ENCODE results near the gene CCR8. TPM values are rescaled to one million over a fixed set of nuclear protein-coding genes. Genes with fewer than 3 reads are reported as not detected.

The CCR8 gene
- under 1 TPM in 1 of 4 donors, not detected in 3; 0.22 TPM for total RNA-seq

- no peaks in the 10 kb centered on the region for H3K36me3 ChIP-seq
- DNase-seq: no peak
- 80% methylated on average over 1 of the region's 1 CpG; no CpG with 5 or more reads in 1 of the 2 donors for WGBS, 2 donors
- H3K4me1 ChIP-seq: no peaks in the 10 kb centered on the region
- no peak within 1 kb of the TSS for H3K4me3 ChIP-seq
- TF ChIP-seq CTCF (IDR thresholded peaks at IDR 0.05) (no peak), POLR2A (IDR thresholded peaks at IDR 0.05) (no peak)
- no peak within 1 kb of the TSS for H3K27ac ChIP-seq
- no peaks in the 10 kb centered on the region for H3K27me3 ChIP-seq
- H3K9me3 ChIP-seq: no peaks in the 10 kb centered on the region
- intact Hi-C loops (cut with DNase I): no loop called here
Measured at GRCh38 chr3:39329493-39329892, at the start of gene CCR8. TSS of gene CCR8 (plus strand) at chr3:39329709. CDS start at chr3:39332332, 2,623 bp downstream.

- Histone ChIP-seq H3K36me3 (no peaks in the 10 kb centered on the region), H3K4me1 (peaks cover 0 to 4% (median 0%) of the 10 kb centered on the region in 3 donors), H3K27me3 (no peaks in the 10 kb centered on the region), H3K27ac (no peak within 1 kb of the TSS), H3K9me3 (no peaks in the 10 kb centered on the region), H3K4me3 (no peak within 1 kb of the TSS)
- 32 to 45% methylated on average over 4 of the region's 5 CpGs for WGBS, 2 donors
- intact Hi-C loops (cut with DNase I): loop anchor here (10.0 kb wide), 1 partner anchor 175 kb away; the partner anchor contains the start of genes GORASP1 and TTC21A
- TF ChIP-seq CTCF (IDR thresholded peaks at IDR 0.05) (no peak), POLR2A (IDR thresholded peaks at IDR 0.05) (no peak)
- no peak for DNase-seq
Measured at GRCh38 chr3:39279745-39280517, 49.6 kb upstream of the CCR8 start, which contains the start of gene CX3CR1. TSS of gene CX3CR1 (minus strand) at chr3:39280036. CDS start at chr3:39266509, 13,527 bp downstream.

GRCh38 chr3:39280571-39280970, 48.9 kb upstream of the CCR8 start:
- no peak overlapping the region for H3K27ac ChIP-seq
- H3K4me1 ChIP-seq: peaks cover 0 to 4% (median 0%) of the 10 kb centered on the region in 3 donors
- H3K9me3 ChIP-seq: no peaks in the 10 kb centered on the region
- no peak for TF ChIP-seq POLR2A (IDR thresholded peaks at IDR 0.05)
- no peaks in the 10 kb centered on the region for H3K36me3 ChIP-seq
- no peaks in the 10 kb centered on the region for H3K27me3 ChIP-seq
- no peak for DNase-seq
- H3K4me3 ChIP-seq: no peak overlapping the region
- intact Hi-C loops (cut with DNase I): loop anchor here (10.0 kb wide), 1 partner anchor 176 kb away; the partner anchor contains the start of genes GORASP1 and TTC21A
- WGBS, 2 donors: 91 to 96% methylated on average over 5 of the region's 5 CpGs

- no peaks in the 10 kb centered on the region for H3K9me3 ChIP-seq
- no peak overlapping the region for H3K4me3 ChIP-seq
- no peaks in the 10 kb centered on the region for H3K27me3 ChIP-seq
- DNase-seq: no peak
- H3K27ac ChIP-seq: no peak overlapping the region
- WGBS, 2 donors: 39 to 59% methylated on average over 9 of the region's 9 CpGs
- TF ChIP-seq CTCF (IDR thresholded peaks at IDR 0.05): no peak
- TF ChIP-seq POLR2A (IDR thresholded peaks at IDR 0.05): no peak
- peaks cover 0 to 4% (median 0%) of the 10 kb centered on the region in 3 donors for H3K4me1 ChIP-seq
- intact Hi-C loops (cut with DNase I): loop anchor here (10.0 kb wide), 1 partner anchor 177 kb away; the partner anchor contains the start of genes GORASP1 and TTC21A
- H3K36me3 ChIP-seq: no peaks in the 10 kb centered on the region
Measured at GRCh38 chr3:39281533-39281932, 48.0 kb upstream of the CCR8 start.

- no peak for TF ChIP-seq CTCF (IDR thresholded peaks at IDR 0.05)
- TF ChIP-seq POLR2A (IDR thresholded peaks at IDR 0.05): no peak
- Histone ChIP-seq H3K4me1 (peaks cover 0 to 4% (median 0%) of the 10 kb centered on the region in 3 donors), H3K36me3 (no peaks in the 10 kb centered on the region), H3K4me3 (no peak overlapping the region), H3K27me3 (no peaks in the 10 kb centered on the region), H3K27ac (no peak overlapping the region), H3K9me3 (no peaks in the 10 kb centered on the region)
- 76 to 88% methylated on average over 6 of the region's 6 CpGs for WGBS, 2 donors
- DNase-seq: no peak
- intact Hi-C loops (cut with DNase I): loop anchor here (10.0 kb wide), 1 partner anchor 177 kb away; the partner anchor contains the start of genes GORASP1 and TTC21A
Measured at GRCh38 chr3:39282057-39282456, 47.5 kb upstream of the CCR8 start.

Data from esophagus squamous epithelium (tissue), 5 donors.